HL-60/S4 treated with retinoic acid at 250 ng/mL for 4 days and 3 days (cell line): ENCODE data around the gene CHST11.

Experiments
- in situ Hi-C: fragments of 300-500 bp; cut with MboI; formaldehyde crosslinking; loops from 2 replicates; pipeline ENCODE4 v1.7.0; 2022; ENCODE audit warnings: low sequenced_read_pairs

Gene CHST11

GRCh38 chr12:104709692-104710435, 253.1 kb downstream of the CHST11 start:
- in situ Hi-C loops, result no loop called here

- in situ Hi-C loops, result no loop called here
Measured at GRCh38 chr12:104710940-104711689, 254.4 kb downstream of the CHST11 start.

- in situ Hi-C loops, result no loop called here
Measured at GRCh38 chr12:104712477-104712876, 255.7 kb downstream of the CHST11 start.

DNA sequence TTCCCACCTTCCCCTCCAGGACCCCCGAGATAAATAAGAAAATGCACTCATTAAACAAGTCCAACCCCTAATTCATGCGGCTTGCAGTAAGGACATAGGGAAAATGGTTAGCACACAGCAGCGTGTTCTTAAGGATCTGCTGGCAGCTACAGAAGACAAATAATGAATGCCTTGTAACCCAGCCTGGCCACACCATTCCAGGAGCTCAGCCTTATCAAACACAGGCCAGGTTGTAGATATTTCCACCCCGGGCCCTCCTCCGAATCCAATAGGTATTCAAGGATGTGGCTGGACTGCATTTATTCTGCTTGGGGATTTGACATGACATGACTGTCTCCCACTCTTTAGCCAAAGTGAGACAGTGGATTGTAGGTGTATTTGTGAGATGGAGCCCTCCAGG, 256.2 kb downstream of the CHST11 start:
- in situ Hi-C loops, result no loop called here

DNA sequence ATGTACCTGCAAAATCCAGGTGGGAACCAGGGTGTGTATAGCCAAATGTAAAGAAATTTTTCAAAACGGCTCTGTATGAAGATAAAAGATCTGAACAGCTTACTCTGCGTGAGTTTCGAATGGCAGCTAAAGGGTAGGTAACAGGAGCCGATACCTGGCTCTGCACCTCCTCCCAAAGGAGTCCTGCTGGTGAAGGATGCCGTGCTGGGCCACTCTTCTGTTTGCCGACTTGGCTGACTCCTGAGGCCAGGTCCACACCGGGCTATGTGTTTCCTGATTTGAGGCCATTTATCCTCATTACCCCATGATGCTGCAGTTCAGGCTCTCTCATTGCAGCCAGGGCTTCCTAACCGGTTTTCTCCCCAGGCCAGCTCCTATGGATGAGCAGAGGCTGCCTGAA, 256.7 kb downstream of the CHST11 start:
- in situ Hi-C loops, result no loop called here

DNA sequence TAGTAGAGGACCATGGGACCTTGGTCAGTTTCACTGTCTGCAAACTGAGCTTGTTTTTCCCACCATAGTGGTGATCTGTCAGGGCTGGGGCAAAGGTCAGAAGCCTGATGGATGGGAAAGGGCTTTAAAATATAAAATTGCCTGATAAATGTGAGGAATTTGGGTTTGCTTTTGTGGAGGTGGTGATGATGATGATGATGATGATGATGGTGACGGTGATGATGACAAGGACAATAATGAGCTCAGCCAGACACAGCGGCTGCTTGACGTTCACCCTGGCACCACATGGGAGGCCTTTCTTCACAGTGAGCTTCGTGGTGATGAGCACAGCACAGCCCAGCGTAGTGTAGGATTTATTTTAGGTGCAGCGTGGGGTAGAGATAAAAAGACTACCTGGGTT, 257.6 kb downstream of the CHST11 start:
- in situ Hi-C loops, result no loop called here

DNA sequence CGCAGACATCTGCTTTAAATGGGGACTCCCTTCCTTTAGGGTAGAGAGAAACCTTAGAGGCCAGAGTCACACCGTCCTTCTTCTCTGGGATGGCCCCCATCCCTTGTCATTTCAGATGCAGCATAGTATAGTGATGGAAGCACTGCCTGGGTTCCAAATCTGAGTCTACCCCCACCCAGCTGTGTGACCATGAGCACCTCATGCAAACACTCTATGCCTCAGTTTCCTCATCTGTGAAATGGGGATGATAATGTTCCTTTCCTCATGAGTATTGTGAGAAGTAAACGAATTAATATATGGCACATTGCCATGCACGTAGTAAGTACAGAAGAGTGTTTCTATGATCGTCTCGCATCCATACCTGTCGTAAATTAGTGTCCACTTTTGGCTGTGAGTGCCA, 259.4 kb downstream of the CHST11 start:
- in situ Hi-C loops, result no loop called here

DNA sequence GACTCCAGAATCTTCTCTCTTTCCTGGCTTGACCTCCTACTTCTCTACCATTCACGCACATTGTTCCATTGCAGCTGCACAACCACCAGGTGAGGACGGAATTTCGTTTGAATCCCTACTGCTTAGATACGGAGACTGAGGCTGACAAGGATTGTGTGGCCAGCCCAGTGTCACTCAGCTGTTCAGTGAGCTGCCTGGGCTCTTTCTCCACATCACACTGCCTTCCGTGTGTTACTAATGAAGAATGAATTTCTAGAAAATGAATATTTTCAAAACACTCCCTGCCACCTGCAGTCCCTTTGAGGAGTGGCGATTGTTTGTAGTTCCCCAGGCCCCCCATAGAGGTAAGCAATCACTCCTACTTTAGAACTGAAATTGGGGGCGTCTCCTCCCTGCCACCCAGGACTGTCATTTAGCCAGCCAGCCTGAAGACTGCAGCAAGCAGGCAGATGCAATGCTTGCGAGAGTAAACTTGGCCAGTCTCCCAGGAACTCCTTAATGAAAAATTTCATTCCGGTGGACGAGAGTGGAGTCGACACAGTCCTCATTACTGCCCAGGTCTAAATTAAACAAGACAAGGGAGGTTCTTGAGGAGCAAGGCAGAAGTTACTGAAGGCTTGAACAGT, 261.7 kb downstream of the CHST11 start:
- in situ Hi-C loops, result no loop called here

DNA sequence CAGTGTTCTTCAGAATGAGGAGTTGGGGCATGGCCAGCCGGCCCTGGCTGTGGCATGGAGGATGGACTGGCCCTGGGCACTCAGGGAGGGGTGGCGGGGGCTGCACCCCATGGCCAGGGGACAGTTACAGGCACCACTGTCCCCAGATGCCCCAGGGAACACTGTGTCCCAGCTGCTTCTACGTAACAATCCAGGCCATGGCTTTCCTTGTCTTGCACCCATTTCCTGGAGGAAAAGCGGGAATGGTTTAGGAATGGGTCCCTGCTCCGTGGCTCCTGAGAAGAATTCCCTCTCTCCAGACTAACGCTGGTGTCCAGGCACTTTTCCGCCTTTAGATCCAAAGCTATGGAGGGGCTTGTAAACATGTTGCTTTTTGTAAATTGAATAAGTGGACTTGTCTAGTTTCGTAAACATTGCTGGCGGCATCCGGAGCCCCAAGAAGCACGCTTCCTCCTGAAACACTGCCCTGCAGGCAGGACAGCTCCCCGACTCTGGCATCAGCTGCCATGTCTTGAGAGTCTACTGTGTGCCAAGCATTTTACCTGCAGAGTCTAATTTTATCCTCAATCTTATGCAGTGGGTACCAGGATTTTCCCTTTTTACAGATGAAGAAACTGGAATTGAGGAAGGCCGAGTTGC, 263.1 kb downstream of the CHST11 start:
- in situ Hi-C loops, result no loop called here

- in situ Hi-C loops, result no loop called here
Measured at GRCh38 chr12:104720339-104721038, 263.7 kb downstream of the CHST11 start.

- in situ Hi-C loops, result no loop called here
Measured at GRCh38 chr12:104721039-104721405, 264.3 kb downstream of the CHST11 start.

DNA sequence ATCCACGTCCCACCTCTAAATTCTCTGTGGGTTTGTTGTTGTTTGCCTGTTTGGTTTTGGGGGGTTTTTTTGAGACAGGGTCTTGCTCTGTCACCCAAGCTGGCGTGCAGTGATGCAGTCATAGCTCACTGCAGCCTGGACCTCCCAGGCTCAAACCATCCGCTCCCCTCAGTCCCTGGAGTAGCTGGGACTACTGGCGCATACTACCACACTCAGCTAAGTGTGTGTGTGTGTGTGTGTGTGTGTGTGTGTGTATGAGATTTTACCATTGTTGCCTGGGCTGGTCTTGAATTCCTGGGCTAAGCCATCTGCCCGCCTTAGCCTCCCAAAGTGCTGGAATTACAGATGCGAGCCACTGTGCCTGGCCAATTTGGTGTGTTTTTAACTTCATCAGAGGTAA, 265.2 kb downstream of the CHST11 start:
- in situ Hi-C loops, result no loop called here

DNA sequence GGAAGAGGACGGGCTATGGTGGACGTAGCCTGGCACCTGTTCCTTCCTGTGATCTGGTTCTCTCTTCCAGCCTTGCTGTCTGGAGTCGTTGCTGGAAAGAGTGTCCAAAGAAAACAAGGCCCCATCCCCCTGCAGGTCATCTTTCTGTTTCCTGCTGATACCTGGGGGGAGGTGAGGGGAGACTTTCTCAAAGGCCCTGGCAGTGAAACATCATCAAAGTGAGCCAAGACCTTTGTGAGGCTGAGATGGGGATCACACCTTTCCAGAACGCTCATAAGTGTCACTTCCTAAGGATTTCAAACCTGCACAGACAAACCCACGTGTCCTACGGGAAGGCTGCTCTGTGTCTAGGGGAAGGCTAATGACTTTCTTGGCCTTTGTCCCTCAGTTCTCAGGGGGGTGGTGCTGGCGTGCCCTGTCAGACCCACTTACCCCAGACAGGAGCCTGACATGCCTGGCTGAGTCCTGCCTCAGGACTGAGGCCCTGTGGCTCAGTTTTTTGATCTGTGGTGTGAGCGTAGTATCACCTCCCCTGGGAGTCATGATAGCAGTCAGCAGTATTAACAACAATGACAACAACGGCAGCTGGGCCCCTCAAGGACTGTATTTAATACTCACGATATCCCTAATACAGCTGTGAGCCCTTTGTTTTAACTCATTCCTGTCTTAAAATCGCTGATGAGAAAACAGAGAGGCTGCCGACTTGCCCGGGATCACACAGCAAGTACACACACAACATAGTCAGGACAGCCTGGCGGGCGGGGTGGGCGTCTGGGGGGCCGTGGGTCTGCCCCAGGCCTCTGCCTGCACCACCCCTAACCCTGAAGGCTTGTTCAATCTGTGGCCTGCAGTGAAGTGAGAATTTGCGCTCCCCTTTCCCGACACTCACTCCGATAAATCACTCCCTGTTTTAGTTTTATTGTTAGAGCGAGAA, 266.1 kb downstream of the CHST11 start:
- in situ Hi-C loops, result no loop called here

DNA sequence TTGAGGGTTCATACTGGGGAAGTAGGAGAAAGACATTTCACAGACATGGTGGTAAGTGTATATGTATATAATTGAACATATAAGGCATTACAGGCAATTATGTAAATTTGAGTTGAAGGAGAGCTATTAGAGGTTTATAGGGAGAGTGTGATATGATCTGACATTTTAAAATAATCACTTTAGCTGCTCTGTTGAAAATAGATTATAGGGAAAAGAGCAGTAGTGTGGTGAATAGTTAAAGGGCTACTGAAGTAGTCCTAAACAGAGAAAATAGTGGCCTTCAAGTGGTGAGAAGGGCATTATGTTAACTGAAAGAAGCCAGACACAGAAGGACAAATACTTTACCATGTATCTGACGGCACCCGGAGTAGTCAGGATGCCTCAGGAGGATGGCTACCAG, 267.1 kb downstream of the CHST11 start:
- in situ Hi-C loops, result no loop called here

DNA sequence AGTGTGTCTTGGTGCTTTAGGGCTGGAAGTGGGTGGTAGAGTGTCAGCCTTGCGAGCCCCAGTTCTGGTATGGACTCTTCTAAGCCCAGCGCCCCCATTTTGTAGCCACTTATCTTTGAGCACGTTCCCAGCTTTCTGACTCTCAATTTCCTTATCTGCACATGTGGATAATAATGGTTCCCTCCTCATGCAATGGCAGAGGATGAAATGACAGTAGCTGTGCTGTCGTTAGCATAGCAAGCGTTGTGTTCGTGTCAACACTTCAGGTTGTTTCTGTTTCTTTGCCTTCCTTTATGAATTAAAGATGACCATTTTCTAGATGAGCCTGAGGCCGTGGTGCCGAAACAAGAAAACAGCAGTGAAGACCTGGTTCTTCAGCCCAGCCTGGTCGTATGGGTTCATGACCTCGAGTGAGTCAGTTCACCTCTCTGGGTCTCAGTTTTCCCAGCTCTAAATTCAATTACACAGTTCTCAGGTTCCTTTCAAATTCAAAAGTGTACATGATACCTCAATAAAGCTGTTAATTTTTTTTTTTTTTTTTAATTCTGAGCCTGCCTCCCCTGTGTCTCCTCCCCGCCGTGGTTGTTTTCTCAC, 268.3 kb downstream of the CHST11 start:
- in situ Hi-C loops, result no loop called here

GRCh38 chr12:104725610-104726009, 268.9 kb downstream of the CHST11 start:
- in situ Hi-C loops, result no loop called here

DNA sequence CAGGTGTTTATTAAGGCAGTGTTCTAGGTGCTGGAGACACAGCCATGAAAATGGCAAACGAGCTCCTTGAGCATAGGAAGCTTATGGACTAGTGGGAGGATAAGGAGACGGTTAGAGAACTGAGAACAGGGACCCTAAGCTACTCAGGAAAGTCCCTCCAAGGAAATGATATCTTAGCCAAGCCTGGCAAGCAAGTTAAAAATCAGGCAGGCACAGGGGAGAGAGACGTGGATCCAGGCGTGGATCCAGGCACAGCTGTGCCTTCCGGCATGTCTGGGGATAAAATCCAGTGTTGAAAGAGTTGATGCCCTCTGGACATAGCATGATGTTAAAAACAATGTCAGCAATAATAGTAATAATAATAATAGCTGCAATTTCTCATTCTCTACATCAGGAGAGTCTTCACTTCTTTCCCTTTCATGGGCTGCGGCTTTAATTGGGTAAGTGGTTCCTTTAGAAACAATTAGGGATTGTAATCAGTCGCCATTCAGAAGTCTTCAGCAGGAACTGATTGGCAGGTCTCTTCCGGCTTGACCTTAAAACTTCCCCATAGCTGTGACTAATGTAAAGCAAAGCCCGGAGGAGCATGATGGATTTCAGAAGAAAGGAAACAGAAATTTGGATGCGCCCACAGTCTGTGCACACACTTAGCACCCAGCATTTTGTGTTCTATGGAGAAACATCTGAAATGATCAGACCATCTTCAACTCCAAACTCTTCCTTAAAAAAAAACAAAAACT, 271.1 kb downstream of the CHST11 start:
- in situ Hi-C loops, result no loop called here

DNA sequence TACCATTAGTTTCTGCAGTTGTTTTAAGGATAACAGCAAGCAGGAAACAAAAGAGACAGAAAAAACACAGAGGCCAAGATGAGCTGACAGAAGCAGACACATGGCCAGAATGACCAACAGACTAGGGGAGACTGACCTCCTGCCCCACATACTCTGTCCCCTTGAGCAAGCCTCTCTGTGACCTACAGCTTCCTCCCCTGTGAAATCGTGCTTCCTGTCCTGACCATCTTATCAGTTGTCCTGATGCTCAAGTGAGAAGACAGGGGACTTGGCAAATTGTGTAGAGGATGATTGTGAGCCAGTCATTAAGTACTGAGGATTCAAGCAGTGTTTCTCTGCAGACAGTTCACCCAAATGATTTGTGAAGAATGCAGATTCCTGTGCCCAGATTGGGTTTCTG, 272.3 kb downstream of the CHST11 start:
- in situ Hi-C loops, result no loop called here
